Mammary microvascular endothelial cell (primary cell): Measurements from ENCODE around the gene VRK3. TPM values are rescaled to one million over a fixed set of nuclear protein-coding genes. Genes with fewer than 3 reads are reported as not detected.

Experiments used
- total RNA-seq: library from RNA; depleted of rRNA; stranded (reverse); fragments of >200 nt; gene quantifications from 2 replicates; pipeline ENCODE4 v1.2.3, GENCODE V29; 2015

VRK3 gene
- 27.2 and 28.0 TPM in 2 replicates for total RNA-seq

GRCh38 chr19:50025022-50025793 is at the start of gene VRK3:
Gene VRK3, minus strand, starts transcription at chr19:50025372. Its CDS starts 9,210 bp downstream, at chr19:50016162.

GRCh38 chr19:50025794-50026549 is 800 bp upstream of the VRK3 start, which contains the start of gene ZNF473:
Gene ZNF473, plus strand, starts transcription at chr19:50026005. Its CDS starts 5,078 bp downstream, at chr19:50031083.

GRCh38 chr19:49960980-49961379 is 64.2 kb downstream of the VRK3 start, which contains the start of gene SIGLEC11:
Gene SIGLEC11, minus strand, starts transcription at chr19:49961172. Its CDS starts 91 bp downstream, at chr19:49961081.

GRCh38 chr19:49929121-49929610 is 96.0 kb downstream of the VRK3 start, which contains the start of the genes ATF5 and NUP62:
Gene ATF5, plus strand, starts transcription at chr19:49929205. Its CDS starts 1,646 bp downstream, at chr19:49930851.
Gene NUP62, minus strand, starts transcription at chr19:49929504. Its CDS starts 19,697 bp downstream, at chr19:49909807.

Other genes starting within 250 kb of the VRK3 start
- 13.8 and 17.1 TPM in 2 replicates for gene FUZ, start 212.1 kb downstream of the VRK3 start, total RNA-seq
- 25.2 and 25.6 TPM in 2 replicates for gene MED25, start 207.1 kb downstream of the VRK3 start, total RNA-seq
- 57.6 and 64.4 TPM in 2 replicates for gene PTOV1, start 174.2 kb downstream of the VRK3 start, total RNA-seq
- gene PNKP, start 157.8 kb downstream of the VRK3 start, total RNA-seq = 59.5 and 63.0 TPM in 2 replicates
- 26.5 and 30.4 TPM in 2 replicates for gene AKT1S1, start 148.0 kb downstream of the VRK3 start, total RNA-seq
- 18.0 and 20.2 TPM in 2 replicates for gene TBC1D17, start 147.7 kb downstream of the VRK3 start, total RNA-seq
- 24.2 and 29.4 TPM in 2 replicates for gene IL4I1, start 128.5 kb downstream of the VRK3 start, total RNA-seq
- gene ATF5, start 96.2 kb downstream of the VRK3 start, total RNA-seq = 20.9 and 23.4 TPM in 2 replicates
- gene NUP62, start 95.9 kb downstream of the VRK3 start, total RNA-seq = 77.1 and 85.3 TPM in 2 replicates
- gene SIGLEC11, start 64.2 kb downstream of the VRK3 start, total RNA-seq = 0.25 TPM in 1 of 2 replicates, not detected in the other
- gene ZNF473, start 633 bp upstream of the VRK3 start, total RNA-seq = 5.3 and 6.6 TPM in 2 replicates
- not detected in 2 replicates for gene IZUMO2, start 137.9 kb upstream of the VRK3 start, total RNA-seq
- 0.27 TPM in 1 of 2 replicates, not detected in the other for gene MYH14, start 178.2 kb upstream of the VRK3 start, total RNA-seq